ENCODE data around the gene TRIM28. TPM values are rescaled to one million over a fixed set of nuclear protein-coding genes. Genes with fewer than 3 reads are reported as not detected.

The TRIM28 gene
- total and polyA plus RNA-seq, 8 donors = 95.5 to 923 (median 206) TPM

DNA sequence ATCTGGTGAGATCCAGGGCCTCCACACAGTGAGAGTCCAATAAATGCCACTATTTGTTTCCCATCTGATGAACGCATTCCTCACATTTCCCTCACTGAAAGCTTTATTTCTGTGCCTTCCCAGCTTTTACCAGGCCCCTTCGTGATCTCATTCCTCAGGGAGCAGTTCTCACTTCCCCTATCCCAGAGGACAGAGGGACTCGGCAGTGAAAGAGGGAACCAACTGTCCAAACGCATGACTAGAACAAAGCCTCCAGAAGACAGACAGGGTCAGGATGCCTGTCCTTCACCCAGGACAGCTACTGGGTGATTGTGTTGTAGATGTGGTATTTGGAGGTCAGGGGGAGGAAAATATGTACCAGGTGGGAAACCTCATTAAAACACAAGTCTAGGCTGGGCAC lies 22.2 kb upstream of the TRIM28 start:
- DNase-seq = no peak
- H3K4me3 ChIP-seq = no peak overlapping the region
- peaks cover 22 to 40% (median 33%) of the 10 kb centered on the region in 4 donors for H3K4me1 ChIP-seq
- peak overlapping the region in 4 of 5 donors; percentile 10 to 100 (median 74) for H3K27ac ChIP-seq
- 32 to 63% (median 51%) methylated on average over 4 of the region's 4 CpGs for WGBS, 5 donors
- TF ChIP-seq POLR2AphosphoS5 (IDR thresholded peaks at IDR 0.05) (no peak), POLR2A (IDR thresholded peaks at IDR 0.05) (no peak), EP300 (IDR thresholded peaks at IDR 0.05) (no peak)
- TF ChIP-seq, protein P1, sequence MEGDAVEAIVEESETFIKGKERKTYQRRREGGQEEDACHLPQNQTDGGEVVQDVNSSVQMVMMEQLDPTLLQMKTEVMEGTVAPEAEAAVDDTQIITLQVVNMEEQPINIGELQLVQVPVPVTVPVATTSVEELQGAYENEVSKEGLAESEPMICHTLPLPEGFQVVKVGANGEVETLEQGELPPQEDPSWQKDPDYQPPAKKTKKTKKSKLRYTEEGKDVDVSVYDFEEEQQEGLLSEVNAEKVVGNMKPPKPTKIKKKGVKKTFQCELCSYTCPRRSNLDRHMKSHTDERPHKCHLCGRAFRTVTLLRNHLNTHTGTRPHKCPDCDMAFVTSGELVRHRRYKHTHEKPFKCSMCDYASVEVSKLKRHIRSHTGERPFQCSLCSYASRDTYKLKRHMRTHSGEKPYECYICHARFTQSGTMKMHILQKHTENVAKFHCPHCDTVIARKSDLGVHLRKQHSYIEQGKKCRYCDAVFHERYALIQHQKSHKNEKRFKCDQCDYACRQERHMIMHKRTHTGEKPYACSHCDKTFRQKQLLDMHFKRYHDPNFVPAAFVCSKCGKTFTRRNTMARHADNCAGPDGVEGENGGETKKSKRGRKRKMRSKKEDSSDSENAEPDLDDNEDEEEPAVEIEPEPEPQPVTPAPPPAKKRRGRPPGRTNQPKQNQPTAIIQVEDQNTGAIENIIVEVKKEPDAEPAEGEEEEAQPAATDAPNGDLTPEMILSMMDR (IDR thresholded peaks at IDR 0.05) = no peak
- H3K9me3 ChIP-seq = no peaks in the 10 kb centered on the region
- peaks cover 7 to 10% (median 9%) of the 10 kb centered on the region in 4 donors for H3K36me3 ChIP-seq
- intact Hi-C loops (cut with DNase I; ENCODE audit: low total_unique reads) = no loop called here
- no peaks in the 10 kb centered on the region for H3K27me3 ChIP-seq

DNA sequence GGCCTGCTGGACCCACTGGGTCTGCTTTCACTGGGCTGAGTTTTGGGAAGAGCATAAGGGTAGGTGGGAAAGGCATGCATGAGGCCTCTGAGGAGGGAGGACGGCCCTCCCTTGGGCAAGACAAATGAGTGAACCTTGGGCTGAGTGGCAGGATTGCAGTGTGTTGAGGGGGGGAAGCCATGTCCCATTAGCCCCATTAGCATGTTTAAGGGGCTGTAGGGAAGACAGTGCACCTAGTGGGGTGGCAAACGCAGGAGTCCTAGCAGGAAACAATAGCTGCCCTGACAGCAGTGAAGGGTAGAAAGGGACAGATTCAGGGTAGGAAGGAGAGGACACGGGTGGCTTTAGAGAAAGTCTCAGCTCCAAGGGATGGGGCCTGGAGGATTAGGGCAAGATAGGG lies 21.2 kb upstream of the TRIM28 start:
- H3K36me3 ChIP-seq = no peaks in the 10 kb centered on the region
- TF ChIP-seq, protein P1 (IDR thresholded peaks at IDR 0.05) = no peak
- no peak for TF ChIP-seq POLR2AphosphoS5 (IDR thresholded peaks at IDR 0.05)
- no peak for TF ChIP-seq EP300 (IDR thresholded peaks at IDR 0.05)
- no peak for TF ChIP-seq POLR2A (IDR thresholded peaks at IDR 0.05)
- H3K27me3 ChIP-seq = no peaks in the 10 kb centered on the region
- DNase-seq = no peak
- peaks cover 19 to 30% (median 22%) of the 10 kb centered on the region in 4 donors for H3K4me1 ChIP-seq
- H3K27ac ChIP-seq = no peak overlapping the region
- no peaks in the 10 kb centered on the region for H3K9me3 ChIP-seq
- intact Hi-C loops (cut with DNase I; ENCODE audit: low total_unique reads) = no loop called here
- 84 to 92% (median 87%) methylated on average over 3 of the region's 3 CpGs for WGBS, 5 donors
- H3K4me3 ChIP-seq = no peak overlapping the region

DNA sequence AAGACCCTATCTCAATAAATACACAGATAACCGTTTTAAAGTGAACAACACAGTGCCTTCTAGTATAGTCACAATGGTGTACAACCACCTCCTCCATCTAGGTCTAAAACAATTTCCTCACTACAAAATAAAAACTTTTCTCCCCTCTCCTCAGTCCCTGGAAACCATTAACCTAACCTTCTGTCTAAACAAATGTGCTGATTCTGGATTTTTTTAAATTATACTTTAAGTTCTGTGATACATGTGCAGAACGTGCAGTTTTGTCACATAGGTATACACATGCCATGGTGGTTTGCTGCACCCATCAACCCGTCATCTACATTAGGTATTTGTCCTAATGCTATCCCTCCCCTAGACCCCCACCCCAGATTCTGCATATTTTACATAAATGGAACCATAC lies 14.5 kb upstream of the TRIM28 start:
- Histone ChIP-seq H3K9me3 (no peaks in the 10 kb centered on the region), H3K27me3 (peaks cover 0 to 30% (median 0%) of the 10 kb centered on the region in 3 donors), H3K27ac (no peak overlapping the region), H3K36me3 (no peaks in the 10 kb centered on the region), H3K4me3 (no peak overlapping the region), H3K4me1 (no peaks in the 10 kb centered on the region)
- DNase-seq = no peak
- WGBS, 5 donors = 66 to 81% (median 71%) methylated on average over 3 of the region's 3 CpGs
- no peak for TF ChIP-seq POLR2A (IDR thresholded peaks at IDR 0.05)
- no peak for TF ChIP-seq POLR2AphosphoS5 (IDR thresholded peaks at IDR 0.05)
- no peak for TF ChIP-seq EP300 (IDR thresholded peaks at IDR 0.05)
- TF ChIP-seq, protein P1 (IDR thresholded peaks at IDR 0.05) = no peak
- intact Hi-C loops (cut with DNase I; ENCODE audit: low total_unique reads) = no loop called here

DNA sequence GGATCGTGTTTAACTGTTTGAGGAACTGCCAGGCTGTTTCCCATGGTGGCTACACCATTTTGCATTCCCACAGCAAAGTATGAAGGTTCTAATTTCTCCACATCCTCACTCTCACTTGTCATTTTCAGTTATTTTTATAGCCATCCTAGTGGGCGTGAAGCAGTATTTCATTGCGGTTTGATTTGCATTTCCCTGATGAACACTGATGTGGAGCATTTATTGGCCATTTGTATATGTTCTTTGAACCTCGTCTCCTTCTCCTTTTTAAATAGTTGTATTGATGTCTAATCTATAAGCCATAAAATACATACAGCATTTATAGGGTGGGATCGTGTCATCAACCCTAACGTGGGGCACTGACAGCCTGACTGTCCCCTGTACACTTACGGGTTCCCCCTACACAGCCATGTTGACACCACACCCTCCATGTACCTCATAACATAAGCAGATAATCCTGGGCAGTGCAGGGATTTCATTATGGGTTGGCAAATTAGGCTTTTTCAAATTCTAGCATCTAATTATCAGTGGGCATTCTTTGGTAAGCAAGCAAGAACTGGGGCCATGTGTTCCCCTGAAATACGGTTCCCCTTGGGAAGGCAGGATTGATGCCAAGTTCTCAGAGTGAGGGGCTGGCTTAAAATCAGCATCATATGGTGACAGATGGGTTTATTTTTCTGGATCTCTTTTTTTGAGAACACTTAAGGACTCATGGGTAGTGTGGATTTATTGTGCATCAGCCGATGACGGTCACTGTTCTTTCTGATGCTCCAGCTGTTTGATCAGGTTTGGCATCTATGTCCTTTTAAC lies 12.6 kb upstream of the TRIM28 start:
- H3K27ac ChIP-seq = no peak overlapping the region
- H3K4me3 ChIP-seq = no peak overlapping the region
- no peaks in the 10 kb centered on the region for H3K4me1 ChIP-seq
- TF ChIP-seq POLR2A (IDR thresholded peaks at IDR 0.05) = no peak
- TF ChIP-seq, protein P1 (IDR thresholded peaks at IDR 0.05) = no peak
- no peak for TF ChIP-seq EP300 (IDR thresholded peaks at IDR 0.05)
- TF ChIP-seq POLR2AphosphoS5 (IDR thresholded peaks at IDR 0.05) = no peak
- DNase-seq = no peak
- no peaks in the 10 kb centered on the region for H3K36me3 ChIP-seq
- H3K9me3 ChIP-seq = no peaks in the 10 kb centered on the region
- WGBS, 5 donors = 69 to 78% (median 73%) methylated on average over 10 of the region's 10 CpGs
- H3K27me3 ChIP-seq = peaks cover 0 to 30% (median 0%) of the 10 kb centered on the region in 3 donors
- intact Hi-C loops (cut with DNase I; ENCODE audit: low total_unique reads) = no loop called here

Measured in stomach (tissue), 9 donors.